ENCODE data around the gene GPX4.
"Not testable (repeated sequence)": the region's sequence is repeated elsewhere in the genome, so short reads cannot be mapped to it uniquely, and the experiment has no call there.

The GPX4 gene

DNA sequence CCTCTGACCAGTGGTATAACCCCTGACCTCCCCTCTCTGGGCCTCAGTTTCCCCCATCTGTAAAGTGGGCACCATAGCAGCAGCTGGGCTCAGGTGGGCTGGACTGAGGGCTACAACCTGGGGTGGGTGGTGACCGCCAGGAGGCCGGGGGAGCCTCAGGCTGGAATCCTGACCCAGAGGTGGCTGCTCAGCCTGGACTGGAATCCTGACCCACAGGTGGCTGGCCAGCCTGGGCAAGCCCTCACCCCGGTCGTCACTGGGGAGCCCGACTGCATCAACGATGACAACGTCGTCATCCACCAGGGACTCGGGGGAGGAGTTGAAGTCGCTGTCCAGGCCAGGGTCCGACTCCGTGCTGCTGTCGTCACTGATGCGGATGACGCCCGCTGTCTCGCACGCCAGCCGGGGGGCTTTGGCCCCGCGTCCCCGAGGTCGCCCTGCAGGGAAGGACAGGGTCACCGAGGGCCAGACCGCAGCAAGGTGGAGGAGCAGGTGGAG is 10.2 kb downstream of the GPX4 start:
- DNase-seq (ENCODE audit: low read depth): no peak

GRCh38 chr19:1114728-1115127 is 10.9 kb downstream of the GPX4 start:
- not testable (repeated sequence) for DNase-seq (ENCODE audit: low read depth)

GRCh38 chr19:1115646-1116420 is 12.0 kb downstream of the GPX4 start:
- no peak for DNase-seq (ENCODE audit: low read depth)

- no peak for DNase-seq (ENCODE audit: low read depth)
Observed at GRCh38 chr19:1116726-1117581, 13.2 kb downstream of the GPX4 start.

DNA sequence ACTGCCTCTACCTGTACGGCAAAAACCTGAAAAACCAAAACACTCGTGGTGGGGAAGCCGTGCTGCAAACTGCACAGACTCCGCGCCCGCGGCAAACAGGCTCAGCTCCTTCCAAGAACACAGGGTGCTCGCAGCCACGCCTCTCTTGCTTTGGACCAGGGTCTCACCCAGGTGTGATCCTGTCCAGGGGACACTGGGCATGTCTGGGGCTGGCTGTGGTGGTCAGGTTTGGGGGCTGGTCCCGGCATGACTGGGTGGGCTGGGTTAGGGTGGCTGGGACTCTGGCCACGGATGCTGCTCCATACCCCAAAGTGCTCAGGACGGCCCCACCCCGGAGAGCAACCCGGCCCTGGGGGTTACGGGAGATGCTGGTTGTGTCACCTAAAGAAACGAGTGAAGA is 13.9 kb downstream of the GPX4 start:
- DNase-seq (ENCODE audit: low read depth): no peak

DNA sequence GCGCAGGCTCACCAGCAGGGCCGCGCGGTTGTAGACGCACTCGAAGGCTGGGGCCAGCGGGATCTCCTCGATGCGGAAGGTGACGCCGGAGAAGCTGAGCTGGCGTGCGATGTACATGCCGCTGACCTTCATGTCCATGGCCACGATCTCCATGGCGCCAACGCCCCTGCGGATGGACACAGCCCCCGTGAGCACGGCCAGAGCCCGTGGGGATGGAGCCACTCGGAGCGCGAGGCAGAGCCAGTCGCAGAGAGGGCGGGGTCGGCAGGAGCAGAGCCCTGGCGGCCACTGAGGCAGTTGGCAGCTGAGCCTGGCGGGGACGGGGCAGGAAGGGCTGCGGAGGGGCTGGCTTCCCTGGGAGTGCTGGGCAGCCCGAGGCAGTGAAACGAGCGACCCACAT is 15.2 kb downstream of the GPX4 start:
- no peak for DNase-seq (ENCODE audit: low read depth)

DNA sequence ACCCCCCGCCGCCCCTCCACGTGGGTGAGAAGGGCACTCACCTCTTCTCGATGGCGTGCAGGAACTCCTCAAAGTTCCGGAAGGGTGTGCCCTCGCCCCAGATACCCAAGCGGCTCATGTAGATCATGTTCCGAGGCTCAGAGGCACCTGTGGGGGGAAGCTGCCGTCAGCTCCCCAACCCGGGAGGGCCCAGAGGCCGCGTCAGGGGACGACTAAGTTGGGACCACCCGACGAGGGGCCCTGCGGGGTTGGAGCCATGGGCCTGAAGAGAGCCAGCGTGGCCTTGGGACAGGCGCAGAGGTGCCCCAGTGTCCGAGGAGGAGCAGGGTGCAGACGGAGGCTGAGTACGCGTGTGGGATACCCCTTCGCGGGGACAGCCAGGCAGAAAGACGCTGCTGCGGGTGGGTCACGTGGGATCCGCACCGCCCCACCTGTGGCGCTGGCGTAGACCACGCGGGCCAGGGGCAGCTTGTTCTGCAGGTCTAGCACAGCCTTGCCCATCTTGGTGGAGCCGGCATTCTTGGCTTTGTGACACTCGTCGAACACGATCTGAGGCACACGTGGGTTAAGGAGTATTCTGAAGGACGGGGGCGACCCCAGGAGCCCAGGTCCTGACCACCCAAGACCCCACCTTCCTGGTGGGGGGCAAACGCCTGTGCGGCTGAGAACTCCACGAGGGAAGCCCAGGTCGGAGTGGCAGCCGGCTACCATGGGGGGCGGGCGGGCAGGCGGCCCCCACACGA is 15.9 kb downstream of the GPX4 start:
- DNase-seq (ENCODE audit: low read depth): no peak

- no peak for DNase-seq (ENCODE audit: low read depth)
Observed at GRCh38 chr19:1121395-1121794, 17.6 kb downstream of the GPX4 start.

DNA sequence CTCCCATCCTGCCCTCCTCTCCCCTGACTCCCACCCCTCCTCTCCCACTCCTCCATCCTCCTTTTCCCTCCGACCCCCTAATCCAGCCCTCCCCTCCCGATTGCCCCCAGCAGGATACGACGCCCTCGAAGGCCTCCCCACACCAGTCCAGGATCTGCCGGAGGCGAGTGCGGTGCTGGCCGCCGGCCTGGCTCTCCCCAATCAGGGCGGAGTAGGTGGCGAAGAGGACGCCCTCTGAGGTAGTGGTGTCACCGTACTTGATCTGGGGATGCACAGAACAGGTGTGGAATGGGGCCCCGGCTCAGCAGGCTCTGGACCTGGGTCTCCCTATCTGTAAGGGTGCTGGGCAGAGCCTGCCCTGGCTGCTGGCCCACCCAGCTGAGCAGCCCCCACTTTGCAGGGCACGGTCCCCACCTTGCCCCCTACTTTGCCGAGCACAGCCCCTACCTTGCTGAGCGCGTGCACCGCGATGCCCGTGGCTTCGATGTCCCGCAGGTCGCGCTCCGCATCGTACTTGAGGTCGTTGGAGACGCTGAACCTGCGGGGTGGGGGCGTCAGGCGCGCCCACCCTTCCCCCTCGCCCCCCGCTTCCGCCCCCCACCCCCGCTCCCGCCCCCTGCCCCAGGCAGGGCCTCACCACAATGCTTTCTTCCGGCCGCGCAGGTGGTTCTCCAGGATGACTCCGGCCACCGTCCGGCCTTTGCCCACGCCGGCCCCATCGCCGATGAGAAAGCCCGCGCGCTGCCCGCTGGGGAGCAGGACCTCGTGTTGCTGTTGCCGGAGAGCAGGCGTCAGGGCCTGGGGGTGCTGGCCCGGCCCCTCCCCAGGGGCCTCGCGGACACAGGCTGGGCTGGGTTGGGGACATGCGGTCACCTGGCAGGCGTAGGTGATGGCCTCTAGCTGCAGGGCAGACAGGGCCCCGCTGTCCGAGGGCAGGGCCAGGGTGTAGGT is 18.5 kb downstream of the GPX4 start:
- DNase-seq (ENCODE audit: low read depth): no peak

- DNase-seq (ENCODE audit: low read depth): no peak
Observed at GRCh38 chr19:1122972-1123363, 19.2 kb downstream of the GPX4 start.

DNA sequence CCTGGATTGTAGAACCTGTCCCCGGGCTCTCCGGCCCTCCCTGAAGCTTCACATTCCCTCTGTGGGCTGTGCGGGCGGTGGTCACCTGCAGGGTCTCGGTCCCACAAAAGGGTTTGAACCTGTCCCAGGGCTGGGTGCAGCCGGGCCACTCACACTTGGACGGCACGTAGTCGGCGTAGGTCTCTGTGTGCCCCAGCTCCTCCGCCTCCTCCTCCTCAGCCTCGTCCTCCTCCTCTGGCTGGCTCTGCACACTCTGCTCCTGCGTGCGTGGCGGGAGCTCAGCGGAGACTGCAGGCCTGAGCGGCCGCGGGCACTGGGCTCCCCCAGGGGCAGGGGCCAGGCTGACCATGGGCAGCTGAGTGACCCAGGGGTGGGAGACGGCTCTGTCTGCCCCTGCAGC is 19.6 kb downstream of the GPX4 start:
- DNase-seq (ENCODE audit: low read depth): no peak

- DNase-seq (ENCODE audit: low read depth): no peak
Observed at GRCh38 chr19:1123885-1124677, 20.3 kb downstream of the GPX4 start.

DNA sequence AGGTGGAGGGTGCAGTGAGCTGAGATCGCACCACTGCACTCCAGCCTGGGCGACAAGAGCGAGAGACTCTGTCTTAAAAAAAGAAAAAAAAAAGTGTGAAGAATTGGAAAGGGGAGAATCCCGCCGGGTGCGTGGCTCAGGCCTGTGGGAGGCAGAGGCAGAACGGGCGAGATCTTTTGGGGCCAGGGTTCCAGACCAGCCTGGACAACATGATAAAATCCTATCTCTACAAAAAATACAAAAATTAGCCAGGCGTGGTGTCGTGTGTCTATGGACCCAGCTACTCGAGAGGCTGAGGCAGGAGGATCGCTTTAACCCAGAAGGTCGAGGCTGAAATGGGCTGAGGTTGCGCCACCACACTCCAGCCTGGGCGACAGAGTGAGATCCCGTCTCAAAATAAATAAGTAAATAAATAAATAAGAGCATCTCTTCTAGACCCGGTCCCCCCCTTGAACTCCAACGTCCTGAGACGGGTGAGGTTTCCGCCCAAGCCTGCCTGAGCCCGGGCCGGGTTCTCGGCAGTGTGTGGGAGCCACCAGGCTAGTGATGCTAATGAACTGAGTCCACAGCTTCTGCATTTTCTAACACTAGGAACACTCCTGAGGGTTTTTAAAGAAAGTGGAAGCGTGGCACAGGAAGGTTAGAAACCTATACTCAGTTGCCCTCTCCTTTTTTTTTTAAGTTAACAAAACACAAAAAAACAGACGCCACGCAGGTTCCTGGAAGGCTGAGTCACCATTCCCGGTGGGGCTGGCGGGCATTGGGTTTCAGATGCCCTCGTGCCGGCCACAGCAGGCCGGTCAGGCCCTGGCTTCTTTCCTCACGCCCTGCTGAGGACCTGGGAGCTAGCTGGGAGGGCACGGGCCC is 22.0 kb downstream of the GPX4 start:
- DNase-seq (ENCODE audit: low read depth): no peak

- no peak for DNase-seq (ENCODE audit: low read depth)
Observed at GRCh38 chr19:1126984-1127760, 23.4 kb downstream of the GPX4 start.

GRCh38 chr19:1128106-1128505 is 24.3 kb downstream of the GPX4 start:
- DNase-seq (ENCODE audit: low read depth): no peak

DNA sequence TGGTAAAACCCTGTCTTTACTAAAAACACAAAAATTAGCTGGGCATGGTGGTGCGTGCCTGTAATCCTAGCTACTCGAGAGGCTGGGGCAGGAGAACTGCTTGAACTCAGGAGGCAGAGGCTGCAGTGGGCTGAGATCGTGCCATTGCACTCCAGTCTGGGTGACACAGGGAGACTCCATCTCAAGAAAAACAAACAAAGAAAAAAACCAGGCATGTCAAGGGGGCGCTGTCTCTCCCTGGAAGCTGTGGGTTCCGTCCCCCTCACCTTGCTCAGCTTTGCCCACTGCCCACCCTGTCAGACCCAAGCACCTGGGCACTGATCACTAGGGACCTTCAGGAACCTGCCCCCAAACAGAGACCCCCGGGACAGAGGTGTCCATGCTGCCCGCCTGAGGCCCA is 25.3 kb downstream of the GPX4 start:
- not testable (repeated sequence) for DNase-seq (ENCODE audit: low read depth)

- no peak for DNase-seq (ENCODE audit: low read depth)
Observed at GRCh38 chr19:1129535-1129934, 25.7 kb downstream of the GPX4 start.
